GM13976 (cell line): ENCODE measurements around the gene C1GALT1.

ENCODE experiments used
- DNase-seq: peaks from one replicate; pipeline ENCODE4 v3.0.0; 2012; ENCODE audit warnings: low spot score
- in situ Hi-C: fragments of 300-500 bp; cut with MboI; formaldehyde crosslinking; loops from one replicate; pipeline ENCODE4 v1.12.0; 2022; ENCODE audit warnings: low sequenced_read_pairs, mixed read lengths, inconsistent platforms; ENCODE audit not compliant: unreplicated experiment
- TF ChIP-seq, protein P1 (sequence below): IDR thresholded peaks from 2 replicates; pipeline ENCODE4 v1.5.1; 2012; ENCODE audit warnings: borderline replicate concordance, mild to moderate bottlenecking; ENCODE audit not compliant: insufficient read depth; ENCODE audit errors: extremely low read depth, missing control alignments, control extremely low read depth

C1GALT1 gene

DNA sequence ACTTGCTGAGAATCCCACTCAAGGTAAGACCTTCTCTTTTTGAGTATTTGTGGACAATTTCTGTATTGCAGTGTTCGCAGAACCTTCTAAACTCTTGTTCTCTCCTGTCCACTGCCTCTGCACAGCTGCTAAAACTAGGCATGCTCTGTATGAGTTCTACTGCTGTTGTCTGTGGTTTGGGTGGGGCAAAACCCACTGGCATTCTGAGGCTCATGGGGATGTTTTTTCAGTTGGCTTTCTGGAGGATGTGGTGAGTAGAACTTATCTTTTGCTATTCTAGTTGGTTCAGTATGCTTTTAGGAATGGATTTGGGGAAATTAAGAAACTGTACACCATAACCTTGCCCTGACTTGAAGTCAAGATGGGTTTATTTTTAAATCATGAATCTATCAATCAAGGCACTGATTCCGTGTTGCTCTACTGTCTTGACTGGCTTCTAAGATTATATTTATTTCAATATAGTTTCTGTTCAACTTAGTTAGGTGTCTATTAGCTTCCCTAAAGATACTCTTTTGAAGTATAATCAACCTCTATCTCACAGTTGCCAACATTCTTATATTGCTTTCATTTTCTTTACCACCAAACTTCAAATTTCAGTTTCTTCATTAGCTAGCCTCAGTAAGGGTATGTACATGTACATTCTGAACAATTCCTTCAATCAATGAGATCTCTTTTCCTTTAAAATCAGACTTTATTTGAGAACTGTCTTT, 25.0 kb upstream of the C1GALT1 start:
- in situ Hi-C loops, result no loop called here
- no peak for DNase-seq
- TF ChIP-seq, protein P1, sequence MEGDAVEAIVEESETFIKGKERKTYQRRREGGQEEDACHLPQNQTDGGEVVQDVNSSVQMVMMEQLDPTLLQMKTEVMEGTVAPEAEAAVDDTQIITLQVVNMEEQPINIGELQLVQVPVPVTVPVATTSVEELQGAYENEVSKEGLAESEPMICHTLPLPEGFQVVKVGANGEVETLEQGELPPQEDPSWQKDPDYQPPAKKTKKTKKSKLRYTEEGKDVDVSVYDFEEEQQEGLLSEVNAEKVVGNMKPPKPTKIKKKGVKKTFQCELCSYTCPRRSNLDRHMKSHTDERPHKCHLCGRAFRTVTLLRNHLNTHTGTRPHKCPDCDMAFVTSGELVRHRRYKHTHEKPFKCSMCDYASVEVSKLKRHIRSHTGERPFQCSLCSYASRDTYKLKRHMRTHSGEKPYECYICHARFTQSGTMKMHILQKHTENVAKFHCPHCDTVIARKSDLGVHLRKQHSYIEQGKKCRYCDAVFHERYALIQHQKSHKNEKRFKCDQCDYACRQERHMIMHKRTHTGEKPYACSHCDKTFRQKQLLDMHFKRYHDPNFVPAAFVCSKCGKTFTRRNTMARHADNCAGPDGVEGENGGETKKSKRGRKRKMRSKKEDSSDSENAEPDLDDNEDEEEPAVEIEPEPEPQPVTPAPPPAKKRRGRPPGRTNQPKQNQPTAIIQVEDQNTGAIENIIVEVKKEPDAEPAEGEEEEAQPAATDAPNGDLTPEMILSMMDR, result no peak

DNA sequence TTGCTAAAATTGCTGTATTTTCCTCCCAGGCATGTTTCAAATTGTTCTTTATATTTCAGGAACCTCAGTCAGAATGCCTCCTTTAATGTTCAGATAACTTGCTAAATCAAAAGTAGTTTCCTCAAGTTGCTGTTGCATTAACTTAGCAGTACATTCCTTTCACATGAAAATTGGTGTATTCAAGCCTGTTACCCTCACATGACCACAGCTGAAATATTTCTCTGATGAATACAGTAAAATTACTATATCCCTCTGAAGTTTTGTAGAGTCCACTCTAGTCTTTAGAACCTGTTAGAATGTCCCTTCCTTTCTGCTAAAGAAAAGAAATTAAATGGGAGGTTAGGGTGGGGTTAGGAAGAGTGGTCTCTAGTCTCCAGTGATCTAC, 24.5 kb upstream of the C1GALT1 start:
- in situ Hi-C loops, result no loop called here
- no peak for DNase-seq
- TF ChIP-seq, protein P1, result no peak

DNA sequence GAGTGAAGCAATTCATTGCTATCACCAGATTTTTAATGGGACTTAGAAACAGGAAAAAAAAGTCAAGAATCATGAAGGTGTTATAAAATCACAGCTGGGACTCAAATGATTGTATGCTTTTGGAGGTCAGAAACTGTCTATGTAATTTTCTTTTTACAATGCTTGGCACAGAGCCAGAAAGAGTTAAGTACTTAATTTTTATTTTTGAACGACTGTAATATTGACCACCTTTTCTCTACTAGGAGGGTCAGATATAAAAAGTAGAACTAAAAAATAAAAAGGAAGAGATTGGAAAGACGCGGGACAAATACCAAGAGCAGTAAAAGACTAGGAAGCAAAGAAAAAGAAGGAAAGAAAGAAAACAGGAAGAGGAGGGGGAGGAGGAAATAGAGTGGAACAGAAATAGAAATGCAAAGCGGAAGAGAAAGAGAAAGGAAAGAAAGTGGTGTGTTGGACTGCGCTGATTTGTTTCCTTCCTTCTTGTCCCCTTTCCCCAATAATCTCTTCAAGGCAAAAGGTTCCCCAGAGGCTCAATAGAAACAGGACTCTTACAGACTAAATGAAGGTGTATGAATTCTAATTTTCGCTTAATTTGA, 23.2 kb upstream of the C1GALT1 start:
- DNase-seq, result no peak
- TF ChIP-seq, protein P1, result no peak
- in situ Hi-C loops, result no loop called here

DNA sequence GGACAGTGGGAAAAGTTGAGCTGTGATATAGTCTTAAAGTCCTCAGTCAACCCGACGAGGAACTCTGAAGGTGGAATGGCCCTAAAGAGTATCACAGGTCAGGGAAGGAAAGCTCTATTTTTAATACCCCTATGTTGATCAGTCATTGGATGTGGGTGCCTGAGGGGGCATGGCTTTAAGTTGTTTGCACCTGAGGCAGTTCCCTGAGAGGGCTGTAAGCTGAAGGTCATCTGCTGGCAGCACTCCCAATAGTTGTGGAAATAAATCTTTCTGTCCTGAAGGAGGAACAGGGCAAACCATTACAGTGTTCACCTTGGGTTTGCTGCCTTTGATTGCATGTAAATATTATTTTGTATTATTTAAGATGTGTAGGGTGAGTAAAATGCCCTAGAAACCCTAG, 17.8 kb upstream of the C1GALT1 start:
- in situ Hi-C loops, result no loop called here
- no peak for DNase-seq
- TF ChIP-seq, protein P1, result no peak

DNA sequence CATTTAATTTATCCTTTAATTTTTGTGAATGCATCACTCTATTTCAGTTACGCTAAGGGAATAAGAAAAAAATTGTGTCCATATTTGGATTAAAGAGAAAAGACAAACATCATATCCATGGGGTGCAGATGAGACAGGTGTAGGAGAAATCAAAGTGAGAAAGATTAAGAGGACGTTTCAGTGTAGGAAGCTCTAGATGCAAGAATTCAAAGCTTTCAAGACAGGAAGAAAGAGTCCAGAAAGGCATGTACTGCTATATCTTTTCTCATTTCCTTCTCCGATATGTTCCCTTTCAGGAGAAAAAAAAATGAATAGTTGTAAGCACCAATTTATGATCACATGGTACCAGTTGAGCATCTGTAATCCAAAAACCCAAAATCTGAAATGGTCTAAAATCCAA, 17.0 kb upstream of the C1GALT1 start:
- in situ Hi-C loops, result no loop called here
- no peak for DNase-seq
- TF ChIP-seq, protein P1, result no peak

DNA sequence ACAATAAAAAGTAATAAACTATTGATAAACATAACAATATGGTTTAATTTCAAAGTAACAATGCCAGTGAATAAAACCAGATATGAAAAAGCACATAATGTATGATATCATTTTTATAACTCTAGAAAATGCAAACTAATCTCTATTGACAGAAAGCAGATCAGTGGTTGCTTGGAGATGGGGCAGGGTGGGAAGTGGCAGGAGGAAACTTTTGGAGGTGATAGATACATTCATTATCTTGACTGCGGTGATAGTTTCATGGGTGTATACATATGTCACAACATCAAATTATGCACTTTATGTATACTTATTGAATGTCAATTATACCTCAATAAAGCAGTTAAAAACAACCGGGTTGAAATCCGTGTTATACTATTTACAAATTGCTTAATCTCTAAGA, 16.0 kb upstream of the C1GALT1 start:
- DNase-seq, result no peak
- TF ChIP-seq, protein P1, result no peak
- in situ Hi-C loops, result no loop called here
